ENCODE measurements around the gene EYS.

DNA sequence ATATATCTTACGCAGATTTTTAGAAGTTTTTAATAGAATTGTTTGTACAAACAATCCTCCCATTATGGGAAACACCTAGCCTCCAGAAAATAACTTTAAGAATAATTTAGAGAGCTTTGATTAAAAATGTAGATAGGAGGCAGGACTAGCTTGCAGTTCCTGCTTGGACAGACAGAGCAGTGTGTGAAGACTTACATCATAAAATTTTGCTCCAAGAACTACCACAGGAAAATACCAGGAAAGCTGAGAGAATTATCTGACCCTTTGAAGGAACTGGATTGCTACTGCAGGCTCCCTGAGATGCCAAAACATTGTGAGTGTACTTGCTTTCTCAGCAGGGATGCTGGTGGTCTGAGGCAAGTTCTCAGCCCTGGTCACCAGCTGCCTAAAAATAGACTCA, 64.2 kb downstream of the EYS start:
- TF ChIP-seq, protein P1, sequence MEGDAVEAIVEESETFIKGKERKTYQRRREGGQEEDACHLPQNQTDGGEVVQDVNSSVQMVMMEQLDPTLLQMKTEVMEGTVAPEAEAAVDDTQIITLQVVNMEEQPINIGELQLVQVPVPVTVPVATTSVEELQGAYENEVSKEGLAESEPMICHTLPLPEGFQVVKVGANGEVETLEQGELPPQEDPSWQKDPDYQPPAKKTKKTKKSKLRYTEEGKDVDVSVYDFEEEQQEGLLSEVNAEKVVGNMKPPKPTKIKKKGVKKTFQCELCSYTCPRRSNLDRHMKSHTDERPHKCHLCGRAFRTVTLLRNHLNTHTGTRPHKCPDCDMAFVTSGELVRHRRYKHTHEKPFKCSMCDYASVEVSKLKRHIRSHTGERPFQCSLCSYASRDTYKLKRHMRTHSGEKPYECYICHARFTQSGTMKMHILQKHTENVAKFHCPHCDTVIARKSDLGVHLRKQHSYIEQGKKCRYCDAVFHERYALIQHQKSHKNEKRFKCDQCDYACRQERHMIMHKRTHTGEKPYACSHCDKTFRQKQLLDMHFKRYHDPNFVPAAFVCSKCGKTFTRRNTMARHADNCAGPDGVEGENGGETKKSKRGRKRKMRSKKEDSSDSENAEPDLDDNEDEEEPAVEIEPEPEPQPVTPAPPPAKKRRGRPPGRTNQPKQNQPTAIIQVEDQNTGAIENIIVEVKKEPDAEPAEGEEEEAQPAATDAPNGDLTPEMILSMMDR (IDR thresholded peaks at IDR 0.05 in 2 of 3, conservative IDR thresholded peaks at IDR 0.05 in 1 of 3; ENCODE audit: borderline replicate concordance in 1 of 3, insufficient read depth in 1 of 3, low read depth in 2 of 3, low read length in 2 of 3): no peak
- no peak for TF ChIP-seq EZH2 (IDR thresholded peaks at IDR 0.05)
